ENCODE results near the gene HIVEP2.

HIVEP2 gene

GRCh38 chr6:142908235-142908634 lies 36.7 kb downstream of the HIVEP2 start:
- DNase-seq (ENCODE audit: low read depth, low spot score) = no peak
- TF ChIP-seq CTCF (IDR thresholded peaks at IDR 0.05; ENCODE audit: low read depth, low read length) = no peak
- in situ Hi-C loops (cut with HindIII; ENCODE audit: low sequenced_read_pairs) = no loop called here
- H3K4me3 ChIP-seq (ENCODE audit: low read depth, low read length) = no peak overlapping the region

- H3K4me3 ChIP-seq (ENCODE audit: low read depth, low read length) = no peak overlapping the region
- no peak for DNase-seq (ENCODE audit: low read depth, low spot score)
- no peak for TF ChIP-seq CTCF (IDR thresholded peaks at IDR 0.05; ENCODE audit: low read depth, low read length)
- in situ Hi-C loops (cut with HindIII; ENCODE audit: low sequenced_read_pairs) = no loop called here
These were observed 37.4 kb downstream of the HIVEP2 start for GRCh38 chr6:142907544-142907943.

- no peak for TF ChIP-seq CTCF (IDR thresholded peaks at IDR 0.05; ENCODE audit: low read depth, low read length)
- in situ Hi-C loops (cut with HindIII; ENCODE audit: low sequenced_read_pairs) = no loop called here
- H3K4me3 ChIP-seq (ENCODE audit: low read depth, low read length) = no peak overlapping the region
- no peak for DNase-seq (ENCODE audit: low read depth, low spot score)
These were observed 38.0 kb downstream of the HIVEP2 start for GRCh38 chr6:142906945-142907470.

- no peak overlapping the region for H3K4me3 ChIP-seq (ENCODE audit: low read depth, low read length)
- TF ChIP-seq CTCF (IDR thresholded peaks at IDR 0.05; ENCODE audit: low read depth, low read length) = no peak
- peak; percentile 44 for DNase-seq (ENCODE audit: low read depth, low spot score)
- in situ Hi-C loops (cut with HindIII; ENCODE audit: low sequenced_read_pairs) = no loop called here
These were observed 41.2 kb downstream of the HIVEP2 start for GRCh38 chr6:142903812-142904211.

GRCh38 chr6:142902636-142903053 lies 42.3 kb downstream of the HIVEP2 start:
- no peak overlapping the region for H3K4me3 ChIP-seq (ENCODE audit: low read depth, low read length)
- in situ Hi-C loops (cut with HindIII; ENCODE audit: low sequenced_read_pairs) = no loop called here
- peak; percentile 99 for DNase-seq (ENCODE audit: low read depth, low spot score)
- no peak for TF ChIP-seq CTCF (IDR thresholded peaks at IDR 0.05; ENCODE audit: low read depth, low read length)

- in situ Hi-C loops (cut with HindIII; ENCODE audit: low sequenced_read_pairs) = no loop called here
These were observed 43.4 kb downstream of the HIVEP2 start for GRCh38 chr6:142901611-142902010.

More at GRCh38 chr6:142901611-142902010, 43.4 kb downstream of the HIVEP2 start:
- no peak overlapping the region for H3K4me3 ChIP-seq (ENCODE audit: low read depth, low read length)
- no peak for DNase-seq (ENCODE audit: low read depth, low spot score)
- TF ChIP-seq CTCF (IDR thresholded peaks at IDR 0.05; ENCODE audit: low read depth, low read length) = no peak
